HepG2 (cell line): ENCODE measurements around the gene PTPRN. TPM values are rescaled to one million over a fixed set of nuclear protein-coding genes. Genes with fewer than 3 reads are reported as not detected.

Source experiments
- AKAP8 ChIP-seq: sonication (generic); formaldehyde crosslinking; IDR thresholded peaks from 2 replicates; pipeline ENCODE4 v1.5.1; 2020; ENCODE audit warnings: mild to moderate bottlenecking, missing genetic modification reagents
- ARID2 ChIP-seq: sonication (generic); formaldehyde crosslinking; IDR thresholded peaks from 2 replicates; pipeline ENCODE4 v1.8.1; 2022; ENCODE audit warnings: mild to moderate bottlenecking, missing genetic modification reagents, borderline replicate concordance
- HNF4G ChIP-seq, 2 experiments: sonication (generic) in 1 of 2; formaldehyde crosslinking in 1 of 2; IDR thresholded peaks; 2 replicates each; pipeline versions ENCODE4 v1.4.0 to v1.6.1; 2011 to 2020; ENCODE audit warnings: borderline replicate concordance in 2 of 2, low read depth in 2 of 2, mild to moderate bottlenecking in 2 of 2, low read length in 1 of 2, missing genetic modification reagents in 1 of 2, moderate library complexity in 1 of 2
- MAFG ChIP-seq: sonication (generic); formaldehyde crosslinking; IDR thresholded peaks from 2 replicates; pipeline ENCODE4 v1.5.1; 2020; ENCODE audit warnings: mild to moderate bottlenecking, missing genetic modification reagents
- MIER3 ChIP-seq: IDR thresholded peaks from 2 replicates; pipeline ENCODE4 v1.6.1; 2016; ENCODE audit warnings: missing compliant biosample characterization, borderline replicate concordance
- MYNN ChIP-seq: sonication (generic); formaldehyde crosslinking; IDR thresholded peaks from 2 replicates; pipeline ENCODE4 v1.4.0; 2020; ENCODE audit warnings: mild to moderate bottlenecking, low read depth, missing genetic modification reagents
- PLRG1 ChIP-seq: fragments of 450-650 bp; conservative IDR thresholded peaks from 2 replicates; pipeline ENCODE4 v1.6.1; 2016
- SIN3A ChIP-seq: IDR thresholded peaks from 2 replicates; pipeline ENCODE4 v1.6.1; 2011; ENCODE audit warnings: low read depth, mild to moderate bottlenecking, control low read depth, low read length, borderline replicate concordance
- ZMYM3 ChIP-seq: sonication (generic); formaldehyde crosslinking; IDR thresholded peaks from 2 replicates; pipeline ENCODE4 v1.5.1; 2020; ENCODE audit warnings: mild to moderate bottlenecking, missing genetic modification reagents
- ZNF207 ChIP-seq: fragments of 450-650 bp; IDR thresholded peaks from 2 replicates; pipeline ENCODE4 v1.6.1; 2016; ENCODE audit warnings: antibody characterized with exemption, borderline replicate concordance
- ZNF33B ChIP-seq: sonication (generic); formaldehyde crosslinking; IDR thresholded peaks from 2 replicates; pipeline ENCODE4 v1.5.1; 2020; ENCODE audit warnings: mild to moderate bottlenecking, missing genetic modification reagents
- polyA plus RNA-seq, 8 experiments: library from polyadenylated mRNA; depleted of rRNA in 3 of 8; stranded (reverse) in 7 of 8; unstranded in 1 of 8; fragments of >200 nt; fragmentation: Illumina TruSeq in 4 of 8; extraction: Trizol in 4 of 8; gene quantifications; 2 replicates each; pipeline versions ENCODE4 v1.2.1 to v1.2.3, GENCODE V29; 2011 to 2016; ENCODE audit warnings: low read depth in 4 of 8, missing spikeins in 1 of 8, mixed read lengths in 1 of 8; ENCODE audit not compliant: insufficient read depth in 1 of 8
- total RNA-seq, 5 experiments: library from RNA; depleted of rRNA; stranded (reverse); fragments of >200 nt; fragmentation: Illumina TruSeq; extraction: Trizol; gene quantifications; 2 replicates each; pipeline ENCODE4 v1.2.3, GENCODE V29; 2016; ENCODE audit warnings: low read depth in 1 of 5
- TF ChIP-seq, protein P1 (sequence below): sonication (generic); formaldehyde crosslinking; IDR thresholded peaks from 2 replicates; pipeline ENCODE4 v1.4.0; 2020; ENCODE audit warnings: missing genetic modification reagents, borderline replicate concordance
- TF ChIP-seq, protein P2 (sequence below): sonication (generic); formaldehyde crosslinking; IDR thresholded peaks from 2 replicates; pipeline ENCODE4 v1.8.0; 2022; ENCODE audit warnings: missing genetic modification reagents, mild to moderate bottlenecking, borderline replicate concordance
- TF ChIP-seq, protein P3 (sequence below): sonication (generic); formaldehyde crosslinking; conservative IDR thresholded peaks from 2 replicates; pipeline ENCODE4 v1.4.0; 2020; ENCODE audit warnings: missing genetic modification reagents
- TF ChIP-seq, protein P4 (sequence below): sonication (generic); formaldehyde crosslinking; IDR thresholded peaks from 2 replicates; pipeline ENCODE4 v1.4.0; 2020; ENCODE audit warnings: missing genetic modification reagents
- TF ChIP-seq, protein P5 (sequence below), 2 experiments: sonication (generic) in 1 of 2; formaldehyde crosslinking in 1 of 2; IDR thresholded peaks; 2 replicates each; pipeline versions ENCODE4 v1.4.0 to v1.6.1; 2018 to 2020; ENCODE audit warnings: missing genetic modification reagents in 2 of 2, borderline replicate concordance in 1 of 2, low read depth in 1 of 2, mild to moderate bottlenecking in 1 of 2, missing biosample characterization in 1 of 2

PTPRN gene
- total and polyA plus RNA-seq, 2 of the 13 experiments (the other 11 are each of a cell fraction or from before 2014, with no cell fraction given): 0.26 TPM; not detected in 1

DNA sequence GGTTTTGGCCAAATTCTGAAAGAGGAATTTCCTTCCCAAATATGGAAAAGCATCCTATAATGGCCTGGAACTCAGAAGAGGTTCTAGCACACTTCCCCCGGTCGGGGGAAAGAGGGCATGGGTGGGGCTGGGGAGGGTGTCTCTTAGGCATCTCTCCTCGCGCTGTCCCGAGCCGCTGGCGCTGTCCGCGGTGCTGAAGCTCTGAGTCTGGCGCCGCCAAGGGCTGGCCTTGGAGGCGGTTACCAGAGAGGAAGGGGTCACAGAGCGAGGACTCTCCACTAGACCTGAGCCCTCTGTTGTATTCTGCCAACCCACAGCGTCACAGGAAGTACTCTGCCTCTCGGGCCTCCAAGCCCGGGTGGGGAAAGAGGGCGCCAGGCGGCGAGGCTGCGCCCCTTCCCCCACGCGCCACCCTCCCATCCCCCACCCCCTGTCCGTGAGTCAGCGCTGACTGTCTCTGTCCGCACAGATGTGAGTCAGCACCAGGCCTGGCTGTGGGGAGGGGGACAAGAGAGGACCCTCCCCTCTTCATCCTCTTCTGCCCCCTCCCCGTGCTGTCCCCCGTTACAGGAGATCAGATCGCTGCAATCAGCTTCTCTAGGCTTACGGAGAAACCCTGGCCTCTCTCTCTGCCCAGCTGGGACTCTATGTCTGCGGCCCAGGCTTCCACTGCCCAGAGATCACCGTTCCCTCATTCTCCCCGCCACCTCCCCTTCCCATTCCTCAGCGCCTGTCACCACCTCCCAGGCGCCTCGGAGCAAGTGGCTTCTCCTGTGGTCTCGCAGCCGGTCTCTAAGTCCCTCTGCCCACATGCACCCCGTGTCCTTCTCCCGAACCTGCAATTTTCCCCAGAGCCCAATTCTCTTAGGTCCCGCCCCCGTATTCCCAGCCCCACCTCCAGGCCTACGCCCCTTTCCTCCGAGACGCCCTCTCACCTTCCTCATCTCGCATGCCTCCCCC lies 779 bp downstream of the PTPRN start (continued):
- TF ChIP-seq MYNN (peak; percentile 98), AKAP8 (CRISPR knock-in tag) (no peak), ARID2 (CRISPR knock-in tag) (no peak), ZNF207 (no peak), PLRG1 (no peak), MAFG (no peak; the same call in 1 of the 2 replicates), ZNF33B (CRISPR knock-in tag) (0 out of 2 replicates have a peak, but pooled peaks have one; percentile 67), HNF4G (IDR thresholded peaks at IDR 0.05; ENCODE audit: borderline replicate concordance, low read depth, low read length) (no peak), HNF4G (CRISPR knock-in tag; IDR thresholded peaks at IDR 0.05; ENCODE audit: borderline replicate concordance, low read depth) (no peak), SIN3A (peak; percentile 52; the same call in 1 of the 2 replicates), ZMYM3 (CRISPR knock-in tag) (no peak), MIER3 (CRISPR knock-in tag) (peak; percentile 83; the same call in 1 of the 2 replicates)
- TF ChIP-seq, protein P1, sequence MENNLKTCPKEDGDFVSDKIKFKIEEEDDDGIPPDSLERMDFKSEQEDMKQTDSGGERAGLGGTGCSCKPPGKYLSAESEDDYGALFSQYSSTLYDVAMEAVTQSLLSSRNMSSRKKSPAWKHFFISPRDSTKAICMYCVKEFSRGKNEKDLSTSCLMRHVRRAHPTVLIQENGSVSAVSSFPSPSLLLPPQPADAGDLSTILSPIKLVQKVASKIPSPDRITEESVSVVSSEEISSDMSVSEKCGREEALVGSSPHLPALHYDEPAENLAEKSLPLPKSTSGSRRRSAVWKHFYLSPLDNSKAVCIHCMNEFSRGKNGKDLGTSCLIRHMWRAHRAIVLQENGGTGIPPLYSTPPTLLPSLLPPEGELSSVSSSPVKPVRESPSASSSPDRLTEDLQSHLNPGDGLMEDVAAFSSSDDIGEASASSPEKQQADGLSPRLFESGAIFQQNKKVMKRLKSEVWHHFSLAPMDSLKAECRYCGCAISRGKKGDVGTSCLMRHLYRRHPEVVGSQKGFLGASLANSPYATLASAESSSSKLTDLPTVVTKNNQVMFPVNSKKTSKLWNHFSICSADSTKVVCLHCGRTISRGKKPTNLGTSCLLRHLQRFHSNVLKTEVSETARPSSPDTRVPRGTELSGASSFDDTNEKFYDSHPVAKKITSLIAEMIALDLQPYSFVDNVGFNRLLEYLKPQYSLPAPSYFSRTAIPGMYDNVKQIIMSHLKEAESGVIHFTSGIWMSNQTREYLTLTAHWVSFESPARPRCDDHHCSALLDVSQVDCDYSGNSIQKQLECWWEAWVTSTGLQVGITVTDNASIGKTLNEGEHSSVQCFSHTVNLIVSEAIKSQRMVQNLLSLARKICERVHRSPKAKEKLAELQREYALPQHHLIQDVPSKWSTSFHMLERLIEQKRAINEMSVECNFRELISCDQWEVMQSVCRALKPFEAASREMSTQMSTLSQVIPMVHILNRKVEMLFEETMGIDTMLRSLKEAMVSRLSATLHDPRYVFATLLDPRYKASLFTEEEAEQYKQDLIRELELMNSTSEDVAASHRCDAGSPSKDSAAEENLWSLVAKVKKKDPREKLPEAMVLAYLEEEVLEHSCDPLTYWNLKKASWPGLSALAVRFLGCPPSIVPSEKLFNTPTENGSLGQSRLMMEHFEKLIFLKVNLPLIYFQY (CRISPR knock-in tag): peak; percentile 96
- TF ChIP-seq, protein P2, sequence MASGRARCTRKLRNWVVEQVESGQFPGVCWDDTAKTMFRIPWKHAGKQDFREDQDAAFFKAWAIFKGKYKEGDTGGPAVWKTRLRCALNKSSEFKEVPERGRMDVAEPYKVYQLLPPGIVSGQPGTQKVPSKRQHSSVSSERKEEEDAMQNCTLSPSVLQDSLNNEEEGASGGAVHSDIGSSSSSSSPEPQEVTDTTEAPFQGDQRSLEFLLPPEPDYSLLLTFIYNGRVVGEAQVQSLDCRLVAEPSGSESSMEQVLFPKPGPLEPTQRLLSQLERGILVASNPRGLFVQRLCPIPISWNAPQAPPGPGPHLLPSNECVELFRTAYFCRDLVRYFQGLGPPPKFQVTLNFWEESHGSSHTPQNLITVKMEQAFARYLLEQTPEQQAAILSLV (CRISPR knock-in tag): peak; percentile 72; the same call in 1 of the 2 replicates
- TF ChIP-seq, protein P3, sequence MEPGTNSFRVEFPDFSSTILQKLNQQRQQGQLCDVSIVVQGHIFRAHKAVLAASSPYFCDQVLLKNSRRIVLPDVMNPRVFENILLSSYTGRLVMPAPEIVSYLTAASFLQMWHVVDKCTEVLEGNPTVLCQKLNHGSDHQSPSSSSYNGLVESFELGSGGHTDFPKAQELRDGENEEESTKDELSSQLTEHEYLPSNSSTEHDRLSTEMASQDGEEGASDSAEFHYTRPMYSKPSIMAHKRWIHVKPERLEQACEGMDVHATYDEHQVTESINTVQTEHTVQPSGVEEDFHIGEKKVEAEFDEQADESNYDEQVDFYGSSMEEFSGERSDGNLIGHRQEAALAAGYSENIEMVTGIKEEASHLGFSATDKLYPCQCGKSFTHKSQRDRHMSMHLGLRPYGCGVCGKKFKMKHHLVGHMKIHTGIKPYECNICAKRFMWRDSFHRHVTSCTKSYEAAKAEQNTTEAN: peak; percentile 97
- TF ChIP-seq, protein P4, sequence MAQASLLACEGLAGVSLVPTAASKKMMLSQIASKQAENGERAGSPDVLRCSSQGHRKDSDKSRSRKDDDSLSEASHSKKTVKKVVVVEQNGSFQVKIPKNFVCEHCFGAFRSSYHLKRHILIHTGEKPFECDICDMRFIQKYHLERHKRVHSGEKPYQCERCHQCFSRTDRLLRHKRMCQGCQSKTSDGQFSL: peak; percentile 65; the same call in 1 of the 2 replicates
- TF ChIP-seq, protein P5, sequence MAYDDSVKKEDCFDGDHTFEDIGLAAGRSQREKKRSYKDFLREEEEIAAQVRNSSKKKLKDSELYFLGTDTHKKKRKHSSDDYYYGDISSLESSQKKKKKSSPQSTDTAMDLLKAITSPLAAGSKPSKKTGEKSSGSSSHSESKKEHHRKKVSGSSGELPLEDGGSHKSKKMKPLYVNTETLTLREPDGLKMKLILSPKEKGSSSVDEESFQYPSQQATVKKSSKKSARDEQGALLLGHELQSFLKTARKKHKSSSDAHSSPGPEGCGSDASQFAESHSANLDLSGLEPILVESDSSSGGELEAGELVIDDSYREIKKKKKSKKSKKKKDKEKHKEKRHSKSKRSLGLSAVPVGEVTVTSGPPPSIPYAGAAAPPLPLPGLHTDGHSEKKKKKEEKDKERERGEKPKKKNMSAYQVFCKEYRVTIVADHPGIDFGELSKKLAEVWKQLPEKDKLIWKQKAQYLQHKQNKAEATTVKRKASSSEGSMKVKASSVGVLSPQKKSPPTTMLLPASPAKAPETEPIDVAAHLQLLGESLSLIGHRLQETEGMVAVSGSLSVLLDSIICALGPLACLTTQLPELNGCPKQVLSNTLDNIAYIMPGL (CRISPR knock-in tag; IDR thresholded peaks at IDR 0.05; ENCODE audit: borderline replicate concordance in 1 of 2, low read depth in 1 of 2): peak; percentile 41 to 60; a peak in 2 of 4 replicates
